IMR-90 (cell line): ENCODE results near the gene SERHL2. TPM values are rescaled to one million over a fixed set of nuclear protein-coding genes. Genes with fewer than 3 reads are reported as not detected.
"Not testable (repeated sequence)": the region's sequence is repeated elsewhere in the genome, so short reads cannot be mapped to it uniquely, and the experiment has no call there.

Source experiments
- ATAC-seq: fragments of 200-7000 bp; cut with Tn5 transposase; 2 replicates; pipeline ENCODE4 v1.9.1; 2020; ENCODE audit warnings: low read depth, mild to moderate bottlenecking, moderate library complexity
- BruUV-seq: library from RNA; stranded (reverse); fragments of 400-500 nt; replicated peaks from 2 replicates; lab custom pipeline; 2021; lab: Mats Ljungman, UMichigan
- CTCF ChIA-PET: fragments of 300-600 bp; formaldehyde crosslinking; extraction: SDS; loops from one replicate; lab custom pipeline; 2021; ENCODE audit warnings: antibody characterized with exemption; lab: Yijun Ruan, JAX
- POLR2A ChIA-PET: fragments of 300-600 bp; sonication (Branson Sonifier 250); formaldehyde crosslinking; loops from one replicate; lab custom pipeline; 2022; ENCODE audit warnings: antibody characterized with exemption; ENCODE audit not compliant: unreplicated experiment; lab: Charles Lee
- DNase-seq: peaks from one replicate; pipeline ENCODE4 v3.0.0; 2013
- H2AFZ ChIP-seq: replicated peaks from 2 replicates; pipeline ENCODE3; 2013; ENCODE audit warnings: low read length, mild to moderate bottlenecking; ENCODE audit not compliant: poor library complexity
- H2AK5ac ChIP-seq: 2 replicates; pipeline ENCODE4 v1.6.1; 2013; ENCODE audit warnings: low read depth, low read length, inconsistent platforms
- H2AK9ac ChIP-seq: replicated peaks from 2 replicates; pipeline ENCODE3; 2013; ENCODE audit warnings: mild to moderate bottlenecking, low read depth, low read length, moderate library complexity; ENCODE audit not compliant: poor library complexity
- H2BK120ac ChIP-seq: 2 replicates; pipeline ENCODE4 v1.6.1; 2013; ENCODE audit warnings: low read depth, low read length, inconsistent platforms
- H2BK15ac ChIP-seq: 3 replicates; pipeline ENCODE4 v1.6.1; 2013; ENCODE audit warnings: low read depth, low read length, inconsistent platforms
- H2BK20ac ChIP-seq: 2 replicates; pipeline ENCODE4 v1.6.1; 2013; ENCODE audit warnings: low read depth, mild to moderate bottlenecking, inconsistent platforms, low read length, moderate library complexity
- H2BK5ac ChIP-seq: 2 replicates; pipeline ENCODE4 v1.6.1; 2013; ENCODE audit warnings: mild to moderate bottlenecking, low read depth, low read length, inconsistent platforms; ENCODE audit not compliant: poor library complexity, severe bottlenecking
- H3K14ac ChIP-seq: replicated peaks from 2 replicates; pipeline ENCODE4 v1.6.1; 2013; ENCODE audit warnings: low read depth, low read length, inconsistent platforms
- H3K18ac ChIP-seq: 2 replicates; pipeline ENCODE4 v1.6.1; 2013; ENCODE audit warnings: low read depth, low read length, control low read depth
- H3K23ac ChIP-seq: 2 replicates; pipeline ENCODE4 v1.6.1; 2013; ENCODE audit warnings: low read depth, low read length, inconsistent platforms
- H3K27ac ChIP-seq: 2 replicates; pipeline ENCODE4 v1.5.1; 2013; ENCODE audit warnings: mild to moderate bottlenecking, control low read depth, low read length; ENCODE audit not compliant: insufficient read depth
- H3K27me3 ChIP-seq: 2 replicates; pipeline ENCODE4 v1.6.1; 2013; ENCODE audit warnings: low read length; ENCODE audit not compliant: control insufficient read depth, insufficient read depth
- H3K36me3 ChIP-seq: 2 replicates; pipeline ENCODE4 v1.6.1; 2013; ENCODE audit warnings: low read length, mixed read lengths; ENCODE audit not compliant: control insufficient read depth, insufficient read depth
- H3K4ac ChIP-seq: 2 replicates; pipeline ENCODE4 v1.6.1; 2013; ENCODE audit warnings: low read depth, low read length, inconsistent platforms
- H3K4me1 ChIP-seq: 2 replicates; pipeline ENCODE4 v1.6.1; 2013; ENCODE audit warnings: low read length, mixed read lengths; ENCODE audit not compliant: control insufficient read depth, insufficient read depth
- H3K4me2 ChIP-seq: 2 replicates; pipeline ENCODE4 v1.6.1; 2013; ENCODE audit warnings: low read depth, mild to moderate bottlenecking, control low read depth, low read length, moderate library complexity
- H3K4me3 ChIP-seq: 2 replicates; pipeline ENCODE4 v1.5.1; 2013; ENCODE audit warnings: low read depth, mild to moderate bottlenecking, control low read depth, low read length, moderate library complexity; ENCODE audit not compliant: insufficient read depth
- H3K56ac ChIP-seq: 2 replicates; pipeline ENCODE4 v1.6.1; 2013; ENCODE audit warnings: low read length, inconsistent platforms; ENCODE audit not compliant: insufficient read depth; ENCODE audit errors: extremely low read depth
- H3K79me1 ChIP-seq, 2 experiments: 2 replicates each; pipeline ENCODE4 v1.6.1; 2013; ENCODE audit warnings: low read length in 2 of 2, inconsistent platforms in 1 of 2, low read depth in 1 of 2
- H3K9ac ChIP-seq: 2 replicates; pipeline ENCODE4 v1.6.1; 2013; ENCODE audit warnings: low read depth, low read length, control low read depth
- H3K9me1 ChIP-seq: 2 replicates; pipeline ENCODE4 v1.6.1; 2013; ENCODE audit warnings: low read length, inconsistent platforms; ENCODE audit not compliant: insufficient read depth
- H3K9me3 ChIP-seq: 2 replicates; pipeline ENCODE4 v1.6.1; 2013; ENCODE audit warnings: low read length; ENCODE audit not compliant: control insufficient read depth, insufficient read depth
- H4K20me1 ChIP-seq: 2 replicates; pipeline ENCODE4 v1.6.1; 2013; ENCODE audit warnings: low read length, inconsistent platforms; ENCODE audit not compliant: insufficient read depth
- H4K5ac ChIP-seq: 2 replicates; pipeline ENCODE4 v1.6.1; 2013; ENCODE audit warnings: mild to moderate bottlenecking, low read depth, low read length, control low read depth
- H4K8ac ChIP-seq, 2 experiments: 2 replicates each; pipeline ENCODE4 v1.6.1; 2013; ENCODE audit warnings: low read depth in 2 of 2, low read length in 2 of 2, control low read depth in 1 of 2, inconsistent platforms in 1 of 2
- H4K91ac ChIP-seq: 2 replicates; pipeline ENCODE4 v1.6.1; 2013; ENCODE audit warnings: low read depth, low read length, inconsistent platforms; ENCODE audit not compliant: insufficient read depth
- BHLHE40 ChIP-seq: fragments of 150-350 bp; IDR thresholded peaks from 2 replicates; pipeline ENCODE4 v1.6.1; 2016; ENCODE audit warnings: mild to moderate bottlenecking, low read depth, low read length
- CTCF ChIP-seq: conservative IDR thresholded peaks from 2 replicates; pipeline ENCODE4 v1.5.1; 2012; ENCODE audit warnings: mild to moderate bottlenecking, low read depth, low read length, improper control_type of control experiment
- WGBS, 2 experiments: methylation state at CpG; one replicate each; pipeline versions ENCODE4 v1.1.5 to v1.1.7; 2013; ENCODE audit warnings: missing lambda C conversion rate in 2 of 2; ENCODE audit not compliant: insufficient read length in 1 of 2; ENCODE audit errors: extremely low coverage in 2 of 2; 5-methylcytosine and 5-hydroxymethylcytosine counted together
- dilution Hi-C: fragments of 300-500 bp; cut with HindIII; formaldehyde crosslinking; loops from one replicate; pipeline ENCODE4 v1.14.3; 2018; ENCODE audit warnings: low sequenced_read_pairs; ENCODE audit not compliant: unreplicated experiment
- in situ Hi-C: fragments of 300-500 bp; cut with MboI; formaldehyde crosslinking; loops from 3 replicates; pipeline ENCODE4 v1.14.3; 2019; ENCODE audit warnings: low sequenced_read_pairs, inconsistent platforms, mixed read lengths
- intact Hi-C: fragments of 100-400 bp; cut with micrococcal nuclease; formaldehyde crosslinking; loops from 2 replicates; pipeline ENCODE4 v1.10.0; 2022
- polyA plus RNA-seq, 3 experiments: library from polyadenylated mRNA; depleted of rRNA; stranded (reverse); fragments of >200 nt; gene quantifications; 2 replicates each; pipeline ENCODE4 v1.2.3, GENCODE V29; 2012; ENCODE audit warnings: low replicate concordance in 1 of 3
- total RNA-seq: library from RNA; depleted of rRNA; stranded (reverse); fragments of >200 nt; gene quantifications from 2 replicates; pipeline ENCODE4 v1.2.3, GENCODE V29; 2012

The SERHL2 gene
- total and polyA plus RNA-seq, 2 of the 4 experiments (the other 2 are of a cell fraction), result 4.5 to 5.0 TPM

- H2AFZ ChIP-seq, result no peak overlapping the region
- no peak overlapping the region for H3K4ac ChIP-seq
- no TSS peak for BruUV-seq
- peaks cover 2% of the 10 kb centered on the region; the same call in 1 of the 2 replicates for H3K4me1 ChIP-seq
- no peak overlapping the region for H3K4me3 ChIP-seq
- no peak overlapping the region for H3K9ac ChIP-seq
- H3K56ac ChIP-seq, result no peak overlapping the region
- no peak overlapping the region for H3K27ac ChIP-seq
- peaks cover 17% of the 10 kb centered on the region for H3K27me3 ChIP-seq
- no peak overlapping the region for H4K91ac ChIP-seq
- DNase-seq (no peak), ATAC-seq (no peak)
- H3K18ac ChIP-seq, result no peak overlapping the region
- no peak overlapping the region for H3K23ac ChIP-seq
- no peak overlapping the region for H2BK5ac ChIP-seq
- H3K9me1 ChIP-seq, result no peaks in the 10 kb centered on the region; the same call in 1 of the 2 replicates
- H2BK15ac ChIP-seq, result no peak overlapping the region
- no peaks in the 10 kb centered on the region for H4K20me1 ChIP-seq
- no peak for TF ChIP-seq CTCF
- TF ChIP-seq BHLHE40, result no peak
- dilution Hi-C loops, result no loop called here
- no peak overlapping the region for H2BK20ac ChIP-seq
- H3K4me2 ChIP-seq, result no peak overlapping the region
- in situ Hi-C loops, result no loop called here
- no peak overlapping the region for H2AK9ac ChIP-seq
- no CpG with 5 or more reads among the region's 9 CpGs for WGBS, 2 experiments
- ChIA-PET POLR2A (interaction anchor here (0.7 kb wide), 1 partner anchor 140 kb away, joined by 6 read pairs; no protein-coding TSS in a partner anchor), CTCF (no interaction called here)
- H3K14ac ChIP-seq, result no peak overlapping the region
- no peak overlapping the region for H4K8ac ChIP-seq
- intact Hi-C loops, result no loop called here
- H2AK5ac ChIP-seq, result no peak overlapping the region
- no peaks in the 10 kb centered on the region for H3K36me3 ChIP-seq
- no peak overlapping the region for H4K5ac ChIP-seq
- no peak overlapping the region for H2BK120ac ChIP-seq
- H3K9me3 ChIP-seq, result no peaks in the 10 kb centered on the region
- no peaks in the 10 kb centered on the region for H3K79me1 ChIP-seq
Observed at GRCh38 chr22:42547562-42547961, 6.2 kb upstream of the SERHL2 start.

GRCh38 chr22:42548126-42548525 lies 5.6 kb upstream of the SERHL2 start:
- CTCF ChIA-PET, H3K79me1 ChIP-seq, H2BK5ac ChIP-seq, H3K56ac ChIP-seq, H3K14ac ChIP-seq, H2AFZ ChIP-seq, H3K18ac ChIP-seq, H2AK5ac ChIP-seq, H4K8ac ChIP-seq, dilution Hi-C loops, H3K36me3 ChIP-seq, H4K91ac ChIP-seq, BruUV-seq, H4K5ac ChIP-seq, H2BK15ac ChIP-seq, H3K23ac ChIP-seq, H3K4me1 ChIP-seq, H3K4me3 ChIP-seq, H3K9me3 ChIP-seq, H2BK20ac ChIP-seq, H4K20me1 ChIP-seq, H2BK120ac ChIP-seq, H3K4me2 ChIP-seq, H3K27ac ChIP-seq, ATAC-seq, in situ Hi-C loops, H2AK9ac ChIP-seq, intact Hi-C loops, H3K4ac ChIP-seq, DNase-seq, H3K9ac ChIP-seq, H3K9me1 ChIP-seq: not testable (repeated sequence)
- POLR2A ChIA-PET, result interaction anchor here (0.7 kb wide), 1 partner anchor 140 kb away, joined by 6 read pairs; no protein-coding TSS in a partner anchor
- WGBS, 2 experiments, result 8% methylated on average over 2 of the region's 6 CpGs; no CpG with 5 or more reads in 1 of the 2 experiments
- H3K27me3 ChIP-seq, result peaks cover 17% of the 10 kb centered on the region
